WTC11 (cell line): ENCODE data around the gene CT45A6.
"Not testable (repeated sequence)": the region's sequence is repeated elsewhere in the genome, so short reads cannot be mapped to it uniquely, and the experiment has no call there.

Experiments used
- ATF3 ChIP-seq: sonication (generic); formaldehyde crosslinking; conservative IDR thresholded peaks from 2 replicates; pipeline ENCODE4 v1.8.1; 2022; ENCODE audit warnings: mild to moderate bottlenecking, missing genetic modification reagents
- CREB1 ChIP-seq: sonication (generic); formaldehyde crosslinking; IDR thresholded peaks from 2 replicates; pipeline ENCODE4 v1.8.0; 2023; ENCODE audit warnings: mild to moderate bottlenecking, missing genetic modification reagents
- CTCF ChIP-seq: fragments of 200-600 bp; IDR thresholded peaks from 2 replicates; pipeline ENCODE4 v1.8.0; 2022; ENCODE audit warnings: antibody characterized with exemption
- FOXJ3 ChIP-seq: sonication (generic); formaldehyde crosslinking; IDR thresholded peaks from 2 replicates; pipeline ENCODE4 v1.9.0; 2021; ENCODE audit warnings: missing genetic modification reagents, mild to moderate bottlenecking, borderline replicate concordance
- IRF2 ChIP-seq: sonication (generic); formaldehyde crosslinking; IDR thresholded peaks from 2 replicates; pipeline ENCODE4 v1.8.0; 2022; ENCODE audit warnings: low read depth, missing genetic modification reagents, borderline replicate concordance
- MXD4 ChIP-seq: fragments of 250-450 bp; sonication (Bioruptor Pico); IDR thresholded peaks from 2 replicates; pipeline ENCODE4 v1.8.0; 2021; ENCODE audit warnings: mild to moderate bottlenecking, moderate library complexity, borderline replicate concordance
- SP1 ChIP-seq: sonication (generic); formaldehyde crosslinking; conservative IDR thresholded peaks from 2 replicates; pipeline ENCODE4 v1.8.1; 2022; ENCODE audit warnings: missing genetic modification reagents
- USF2 ChIP-seq: sonication (generic); formaldehyde crosslinking; IDR thresholded peaks from 2 replicates; pipeline ENCODE4 v1.8.1; 2023; ENCODE audit warnings: mild to moderate bottlenecking, missing genetic modification reagents, moderate library complexity
- ZNF532 ChIP-seq: fragments of 250-450 bp; sonication (Bioruptor Pico); IDR thresholded peaks from 2 replicates; pipeline ENCODE4 v1.9.0; 2021; ENCODE audit warnings: mild to moderate bottlenecking, borderline replicate concordance
- TF ChIP-seq, protein P1 (sequence below): sonication (generic); formaldehyde crosslinking; IDR thresholded peaks from 2 replicates; pipeline ENCODE4 v1.8.1; 2023; ENCODE audit warnings: mild to moderate bottlenecking, moderate library complexity, missing genetic modification reagents
- TF ChIP-seq, protein P2 (sequence below): sonication (generic); formaldehyde crosslinking; IDR thresholded peaks from 2 replicates; pipeline ENCODE4 v1.8.0; 2022; ENCODE audit warnings: mild to moderate bottlenecking, missing genetic modification reagents

- not testable (repeated sequence) for TF ChIP-seq CTCF; CREB1 (CRISPR knock-in tag); SP1 (CRISPR knock-in tag); ATF3 (CRISPR knock-in tag); FOXJ3 (CRISPR knock-in tag); USF2 (CRISPR knock-in tag); ZNF532 (CRISPR knock-in tag); IRF2 (CRISPR knock-in tag); MXD4
- TF ChIP-seq, protein P1, sequence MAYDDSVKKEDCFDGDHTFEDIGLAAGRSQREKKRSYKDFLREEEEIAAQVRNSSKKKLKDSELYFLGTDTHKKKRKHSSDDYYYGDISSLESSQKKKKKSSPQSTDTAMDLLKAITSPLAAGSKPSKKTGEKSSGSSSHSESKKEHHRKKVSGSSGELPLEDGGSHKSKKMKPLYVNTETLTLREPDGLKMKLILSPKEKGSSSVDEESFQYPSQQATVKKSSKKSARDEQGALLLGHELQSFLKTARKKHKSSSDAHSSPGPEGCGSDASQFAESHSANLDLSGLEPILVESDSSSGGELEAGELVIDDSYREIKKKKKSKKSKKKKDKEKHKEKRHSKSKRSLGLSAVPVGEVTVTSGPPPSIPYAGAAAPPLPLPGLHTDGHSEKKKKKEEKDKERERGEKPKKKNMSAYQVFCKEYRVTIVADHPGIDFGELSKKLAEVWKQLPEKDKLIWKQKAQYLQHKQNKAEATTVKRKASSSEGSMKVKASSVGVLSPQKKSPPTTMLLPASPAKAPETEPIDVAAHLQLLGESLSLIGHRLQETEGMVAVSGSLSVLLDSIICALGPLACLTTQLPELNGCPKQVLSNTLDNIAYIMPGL: not testable (repeated sequence)
- TF ChIP-seq, protein P2, sequence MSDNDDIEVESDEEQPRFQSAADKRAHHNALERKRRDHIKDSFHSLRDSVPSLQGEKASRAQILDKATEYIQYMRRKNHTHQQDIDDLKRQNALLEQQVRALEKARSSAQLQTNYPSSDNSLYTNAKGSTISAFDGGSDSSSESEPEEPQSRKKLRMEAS (CRISPR knock-in tag): not testable (repeated sequence)
Observed at GRCh38 chrX:135802687-135803086, at the start of gene CT45A6.
